GM21825 (cell line): ENCODE measurements around the gene CPSF3.
"Not testable (repeated sequence)": the region's sequence is repeated elsewhere in the genome, so short reads cannot be mapped to it uniquely, and the experiment has no call there.

ENCODE experiments used
- ATAC-seq: cut with Tn5 transposase; IDR thresholded peaks from one replicate; pipeline ENCODE4 v1.9.1; 2021; ENCODE audit warnings: mild to moderate bottlenecking, moderate library complexity; ENCODE audit not compliant: unreplicated experiment

The CPSF3 gene

DNA sequence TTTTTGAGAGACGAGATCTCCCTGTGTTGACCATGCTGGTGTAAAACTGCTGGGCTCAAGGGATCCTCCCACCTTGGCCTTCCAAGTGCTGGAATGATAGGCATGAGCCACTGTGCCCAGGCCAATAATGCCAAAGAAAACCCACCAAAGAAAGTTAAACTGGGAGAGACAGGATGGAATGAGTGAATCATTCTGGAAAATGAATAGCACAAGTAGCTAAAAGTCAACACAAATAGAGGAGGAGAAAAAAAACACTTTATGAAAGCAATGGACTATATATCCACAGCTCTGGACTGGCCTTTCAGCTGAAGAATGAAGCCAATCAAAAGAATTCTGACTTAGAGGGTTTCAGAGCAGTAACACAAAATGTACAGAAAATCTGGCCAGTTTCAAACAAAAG is 74.8 kb downstream of the CPSF3 start:
- no peak for ATAC-seq

DNA sequence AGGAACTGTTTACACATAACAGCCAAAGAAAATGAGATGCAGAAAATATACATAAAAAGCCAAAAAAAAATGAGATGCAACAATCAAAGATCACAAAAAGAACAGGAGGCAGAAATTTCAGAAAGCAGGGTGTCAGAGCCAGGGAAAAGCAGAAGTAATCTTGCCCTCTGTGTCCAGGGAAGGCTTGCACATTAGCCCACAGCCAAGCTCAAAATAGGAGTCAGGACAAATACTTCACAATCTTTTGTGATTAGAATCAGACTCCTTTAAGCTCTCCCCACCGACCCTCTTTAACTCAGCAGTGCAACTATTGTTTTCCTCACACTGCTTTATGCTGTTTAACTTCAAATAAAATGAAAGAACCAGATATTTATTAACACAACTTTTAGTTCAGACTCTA is 85.5 kb downstream of the CPSF3 start:
- no peak for ATAC-seq

DNA sequence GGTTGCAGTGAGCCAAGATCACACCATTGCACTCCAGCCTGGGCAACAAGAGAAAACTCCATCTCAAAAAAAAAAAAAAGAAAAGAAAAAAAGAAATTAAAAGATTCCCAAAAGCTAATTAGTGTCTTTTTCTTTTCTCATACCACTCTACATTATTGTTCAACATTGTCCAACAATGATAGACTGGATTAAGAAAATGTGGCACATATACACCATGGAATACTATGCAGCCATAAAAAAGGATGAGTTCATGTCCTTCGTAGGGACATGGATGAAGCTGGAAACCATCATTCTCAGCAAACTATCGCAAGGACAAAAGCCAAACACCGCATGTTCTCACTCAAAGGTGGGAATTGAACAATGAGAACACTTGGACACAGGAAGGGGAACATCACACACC is 90.5 kb downstream of the CPSF3 start:
- ATAC-seq = not testable (repeated sequence)

DNA sequence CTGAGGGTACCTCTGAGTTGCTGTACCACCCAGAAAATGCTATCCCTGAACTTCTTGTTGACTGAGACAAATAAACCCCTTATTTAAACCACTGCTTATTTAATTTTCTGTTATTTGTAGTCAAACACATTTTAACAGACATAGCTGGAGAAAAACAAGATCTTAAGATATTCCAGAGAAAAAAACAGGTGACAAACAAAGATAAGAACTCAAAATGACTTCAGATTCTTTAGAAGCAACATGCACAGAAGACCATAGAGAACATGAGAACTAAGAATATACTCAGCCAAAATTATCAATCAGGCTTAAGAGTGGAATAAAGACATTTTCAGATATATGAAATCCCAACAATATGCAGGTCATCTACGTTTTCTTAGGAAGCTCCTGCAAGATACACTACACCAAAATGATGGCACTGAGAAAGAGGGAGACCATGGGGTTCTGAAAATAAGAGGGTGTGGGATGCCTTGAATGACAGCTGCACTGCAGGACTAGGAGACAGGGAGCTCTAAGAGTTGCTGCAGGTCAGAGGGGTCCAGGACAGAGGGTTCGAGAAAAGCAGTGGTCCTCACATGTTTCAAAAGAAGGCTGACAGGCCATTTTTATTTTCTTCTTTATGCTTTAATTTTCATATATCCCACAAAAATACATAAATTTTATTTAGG is 93.8 kb downstream of the CPSF3 start:
- ATAC-seq = no peak

DNA sequence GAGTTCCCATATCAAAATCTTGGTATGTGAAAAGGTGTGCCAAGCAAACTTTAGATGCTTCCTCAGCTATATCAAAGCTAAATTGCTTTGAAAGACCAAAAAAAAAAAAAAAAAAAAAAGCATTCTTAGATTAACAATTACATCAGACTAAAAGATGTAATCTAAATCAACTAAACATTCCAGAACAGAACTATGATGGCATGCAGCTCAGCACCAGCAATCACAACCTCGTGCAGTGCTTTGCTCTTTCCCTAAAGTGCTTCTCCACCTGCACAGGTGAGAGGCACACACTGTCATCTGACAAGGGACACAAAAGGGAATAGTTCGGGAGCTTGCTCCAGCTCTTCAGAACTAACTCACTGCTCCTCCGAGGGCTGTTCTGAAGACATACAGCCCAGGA is 94.7 kb downstream of the CPSF3 start:
- ATAC-seq = no peak

DNA sequence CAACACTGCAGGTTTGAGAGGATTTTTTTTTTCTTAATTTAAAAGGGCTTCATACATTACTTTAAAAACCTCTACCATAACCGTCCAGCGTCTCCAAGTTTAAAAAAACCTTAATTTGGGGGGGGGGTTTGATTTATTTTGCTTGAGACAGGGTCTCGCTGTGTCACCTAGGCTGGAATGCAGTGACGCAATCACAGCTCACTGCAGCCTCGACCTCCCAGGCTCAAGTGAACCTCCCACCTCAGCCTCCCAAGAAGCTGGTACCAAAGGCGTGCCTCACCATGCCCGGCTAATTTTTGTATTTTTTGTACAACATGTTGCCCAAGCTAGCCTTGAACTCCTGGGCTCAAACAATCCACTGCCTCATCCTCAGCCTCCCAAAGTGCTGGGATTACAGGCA is 95.3 kb downstream of the CPSF3 start:
- no peak for ATAC-seq

DNA sequence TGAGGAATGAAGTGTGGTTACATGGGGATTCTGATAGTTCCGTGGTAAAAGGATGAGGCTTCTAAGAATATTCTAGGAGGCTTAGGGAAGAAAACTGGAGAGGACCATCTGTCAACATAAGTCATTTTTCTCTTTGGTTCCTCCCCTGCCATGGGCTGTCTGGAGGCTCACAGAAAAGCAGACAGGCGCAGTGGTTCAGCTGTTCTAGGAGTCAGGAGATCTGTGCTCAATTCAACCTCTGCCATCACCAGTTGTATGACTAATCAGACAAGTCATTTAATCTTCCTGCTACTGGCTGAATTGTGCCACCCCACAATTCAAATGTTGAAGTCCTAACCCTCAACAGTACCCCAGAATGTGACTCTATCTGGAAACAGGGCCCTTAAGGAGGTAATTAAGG is 95.8 kb downstream of the CPSF3 start:
- ATAC-seq = no peak
